Measurements from ENCODE around the gene COL8A1. TPM values are rescaled to one million over a fixed set of nuclear protein-coding genes. Genes with fewer than 3 reads are reported as not detected.
A peak's percentile ranks its signal among the peaks of the same experiment; 100 is the strongest.

Gene COL8A1
- polyA plus RNA-seq, 1 donor, result 6.6 TPM

DNA sequence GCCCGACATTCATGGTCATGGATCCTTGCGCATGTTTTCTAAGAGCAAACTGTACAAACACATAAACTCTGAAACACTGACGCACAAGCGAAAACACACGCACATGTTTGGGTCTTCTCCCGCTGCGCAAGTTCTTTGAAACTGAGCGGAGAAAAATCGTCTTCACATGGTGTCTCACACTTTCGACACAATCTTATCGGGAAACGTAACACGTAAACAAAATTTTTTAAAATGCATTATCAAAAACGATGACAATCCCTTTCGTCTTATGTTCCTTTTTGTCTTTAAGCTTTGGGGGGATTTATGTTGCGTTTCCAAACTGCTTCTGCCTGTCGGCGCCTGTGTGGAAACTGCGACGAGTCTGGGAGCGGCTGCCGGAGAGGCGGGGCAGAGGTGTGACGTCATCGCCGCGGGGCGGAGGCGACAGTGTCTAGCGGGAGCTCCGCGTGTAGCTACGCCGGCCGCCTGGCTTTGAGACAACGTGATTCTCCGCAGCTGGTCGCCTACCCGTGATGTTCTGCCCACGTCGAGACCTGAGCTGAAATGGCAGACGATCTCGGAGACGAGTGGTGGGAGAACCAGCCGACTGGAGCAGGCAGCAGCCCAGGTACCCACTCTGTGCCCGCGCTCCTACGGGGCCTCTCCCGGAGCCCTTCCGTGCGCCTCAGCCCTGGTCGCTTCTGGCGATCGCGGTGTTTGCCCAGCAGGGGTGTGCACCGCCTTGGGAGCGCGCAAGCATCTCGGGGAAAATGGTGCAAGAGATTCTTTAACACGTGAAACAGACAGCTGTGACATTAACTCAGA lies 179.2 kb downstream of the COL8A1 start, which contains the start of gene CMSS1:
CMSS1 (plus strand) TSS at position 426 of the 804 bp plus-strand sequence.
- no CpG with 5 or more reads among the region's 60 CpGs for WGBS (ENCODE audit: insufficient coverage, low lambda C conversion rate)
- H3K36me3 ChIP-seq (ENCODE audit: control insufficient read depth, insufficient read depth, low read length), result no peaks in the 10 kb centered on the region
- peak within 1 kb of the TSS; percentile 90 for H3K27ac ChIP-seq (ENCODE audit: low read length)
- H3K4me3 ChIP-seq (ENCODE audit: low read length), result peak within 1 kb of the TSS; percentile 79
- H3K27me3 ChIP-seq (ENCODE audit: control insufficient read depth, insufficient read depth, low read length), result no peaks in the 10 kb centered on the region
- H3K9me3 ChIP-seq (ENCODE audit: control insufficient read depth, low read depth, low read length), result no peaks in the 10 kb centered on the region
- peak; percentile 90 to 97 for DNase-seq
- H3K4me1 ChIP-seq (ENCODE audit: control insufficient read depth, insufficient read depth, low read length), result peaks cover 3% of the 10 kb centered on the region

GRCh38 chr3:99818818-99819217 lies 180.4 kb downstream of the COL8A1 start:
- no peaks in the 10 kb centered on the region for H3K9me3 ChIP-seq (ENCODE audit: control insufficient read depth, low read depth, low read length)
- H3K36me3 ChIP-seq (ENCODE audit: control insufficient read depth, insufficient read depth, low read length), result no peaks in the 10 kb centered on the region
- H3K4me3 ChIP-seq (ENCODE audit: low read length), result no peak overlapping the region
- peaks cover 3% of the 10 kb centered on the region for H3K4me1 ChIP-seq (ENCODE audit: control insufficient read depth, insufficient read depth, low read length)
- H3K27ac ChIP-seq (ENCODE audit: low read length), result no peak overlapping the region
- DNase-seq, result no peak
- no peaks in the 10 kb centered on the region for H3K27me3 ChIP-seq (ENCODE audit: control insufficient read depth, insufficient read depth, low read length)
- no CpG with 5 or more reads among the region's 2 CpGs for WGBS (ENCODE audit: insufficient coverage, low lambda C conversion rate)

DNA sequence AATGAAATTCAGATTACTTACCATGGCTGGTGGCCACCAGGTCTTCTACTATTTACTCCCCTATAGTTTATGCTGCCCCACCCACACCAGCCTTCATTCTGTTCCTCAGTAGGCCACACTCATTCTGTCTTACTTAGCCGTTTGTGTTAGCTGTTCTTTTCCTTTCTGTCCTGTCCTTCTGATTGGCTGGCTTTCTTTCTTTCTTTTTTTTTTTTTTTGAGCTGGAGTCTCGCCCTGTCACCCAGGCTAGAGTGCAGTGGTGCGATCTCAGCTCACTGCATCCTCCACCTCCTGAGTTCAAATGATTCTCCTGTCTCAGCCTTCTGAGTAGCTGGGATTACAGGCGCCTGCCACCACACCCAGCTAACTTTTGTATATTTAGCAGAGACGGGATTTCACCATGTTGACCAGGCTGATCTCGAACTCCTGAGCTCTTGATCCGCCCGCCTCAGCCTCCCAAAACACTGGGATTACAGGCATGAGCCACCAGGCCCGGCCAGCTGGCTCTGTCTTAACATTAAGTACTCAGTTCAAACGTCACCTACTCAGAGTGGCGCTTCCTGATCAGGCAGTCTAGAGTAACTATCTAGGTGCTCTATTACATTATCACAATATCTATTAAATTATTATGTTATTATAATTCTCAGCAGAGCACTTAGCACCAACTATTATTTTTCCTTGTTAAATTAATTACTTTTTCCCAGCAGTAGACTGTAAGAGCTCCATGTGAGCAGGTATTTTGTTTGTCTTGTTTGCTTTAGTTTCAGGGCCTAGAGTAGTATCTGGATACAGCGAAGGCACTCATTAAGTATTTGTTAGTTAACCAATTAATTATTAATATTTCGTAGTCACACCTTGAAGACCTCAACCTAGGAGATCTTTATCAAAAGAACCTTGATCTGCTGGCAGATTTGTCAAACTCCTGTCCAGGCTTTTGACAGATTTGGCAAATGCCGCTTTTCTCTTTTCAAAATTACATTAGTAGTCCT lies 185.6 kb downstream of the COL8A1 start:
- no peak for DNase-seq
- Histone ChIP-seq H3K9me3 (ENCODE audit: control insufficient read depth, low read depth, low read length) (no peaks in the 10 kb centered on the region), H3K4me3 (ENCODE audit: low read length) (no peak overlapping the region), H3K27me3 (ENCODE audit: control insufficient read depth, insufficient read depth, low read length) (no peaks in the 10 kb centered on the region), H3K27ac (ENCODE audit: low read length) (no peak overlapping the region), H3K4me1 (ENCODE audit: control insufficient read depth, insufficient read depth, low read length) (no peaks in the 10 kb centered on the region), H3K36me3 (ENCODE audit: control insufficient read depth, insufficient read depth, low read length) (no peaks in the 10 kb centered on the region)
- WGBS (ENCODE audit: insufficient coverage, low lambda C conversion rate), result 61% methylated on average over 2 of the region's 14 CpGs

DNA sequence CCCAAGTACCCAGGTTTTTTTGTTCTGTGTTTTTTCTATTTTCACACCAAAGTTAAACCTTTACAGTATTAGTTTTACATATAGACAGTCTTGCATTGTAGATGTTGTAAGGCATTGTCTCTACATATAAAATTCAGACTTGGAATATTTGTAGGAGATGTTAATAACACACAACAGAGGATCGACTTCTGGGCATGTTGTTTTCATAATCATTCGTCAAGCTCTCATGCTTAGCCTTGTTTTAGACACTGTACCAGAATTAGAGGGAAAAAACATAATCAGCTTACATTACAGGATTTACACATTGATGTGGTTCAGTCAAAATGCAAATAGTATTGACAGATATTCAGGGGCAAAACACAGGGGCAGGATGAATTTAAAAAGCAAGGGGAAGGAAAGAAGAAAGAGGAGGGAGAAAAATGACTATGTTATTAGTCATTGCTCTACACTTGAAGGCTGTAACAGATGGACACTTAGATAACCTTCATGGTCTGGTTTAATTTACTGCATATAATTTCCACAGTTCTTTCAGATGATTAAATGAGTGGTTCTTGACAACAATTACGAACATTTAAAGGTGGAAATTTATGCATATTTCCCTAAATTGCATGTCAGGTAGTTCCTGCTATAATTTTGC lies 186.7 kb downstream of the COL8A1 start:
- no peak overlapping the region for H3K4me3 ChIP-seq (ENCODE audit: low read length)
- DNase-seq, result no peak
- H3K4me1 ChIP-seq (ENCODE audit: control insufficient read depth, insufficient read depth, low read length), result no peaks in the 10 kb centered on the region
- no peaks in the 10 kb centered on the region for H3K27me3 ChIP-seq (ENCODE audit: control insufficient read depth, insufficient read depth, low read length)
- H3K9me3 ChIP-seq (ENCODE audit: control insufficient read depth, low read depth, low read length), result no peaks in the 10 kb centered on the region
- no peaks in the 10 kb centered on the region for H3K36me3 ChIP-seq (ENCODE audit: control insufficient read depth, insufficient read depth, low read length)
- no peak overlapping the region for H3K27ac ChIP-seq (ENCODE audit: low read length)
- no CpG with 5 or more reads among the region's 3 CpGs for WGBS (ENCODE audit: insufficient coverage, low lambda C conversion rate)

DNA sequence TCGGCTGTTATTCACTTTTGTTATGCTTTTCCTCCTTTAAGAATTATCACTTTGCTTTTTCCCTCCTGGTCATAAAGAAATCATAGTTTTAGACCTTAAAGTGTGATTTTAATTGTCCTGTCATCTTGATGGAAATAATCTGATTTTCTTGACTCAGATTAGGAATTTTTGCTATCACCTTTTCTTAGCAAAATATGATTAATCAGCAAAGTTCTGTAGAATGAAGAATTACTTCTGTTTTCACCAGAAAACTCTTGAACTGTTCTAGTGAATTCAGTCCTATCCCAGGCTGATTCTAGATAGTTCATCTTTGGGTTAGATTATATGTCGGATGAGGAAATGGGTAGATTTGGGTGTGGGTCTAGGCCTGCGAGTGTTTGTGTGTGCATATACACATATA lies 191.4 kb downstream of the COL8A1 start:
- Histone ChIP-seq H3K9me3 (ENCODE audit: control insufficient read depth, low read depth, low read length) (no peaks in the 10 kb centered on the region), H3K4me3 (ENCODE audit: low read length) (no peak overlapping the region), H3K36me3 (ENCODE audit: control insufficient read depth, insufficient read depth, low read length) (no peaks in the 10 kb centered on the region), H3K27me3 (ENCODE audit: control insufficient read depth, insufficient read depth, low read length) (no peaks in the 10 kb centered on the region), H3K27ac (ENCODE audit: low read length) (no peak overlapping the region), H3K4me1 (ENCODE audit: control insufficient read depth, insufficient read depth, low read length) (no peaks in the 10 kb centered on the region)
- no CpG with 5 or more reads among the region's 3 CpGs for WGBS (ENCODE audit: insufficient coverage, low lambda C conversion rate)
- no peak for DNase-seq

DNA sequence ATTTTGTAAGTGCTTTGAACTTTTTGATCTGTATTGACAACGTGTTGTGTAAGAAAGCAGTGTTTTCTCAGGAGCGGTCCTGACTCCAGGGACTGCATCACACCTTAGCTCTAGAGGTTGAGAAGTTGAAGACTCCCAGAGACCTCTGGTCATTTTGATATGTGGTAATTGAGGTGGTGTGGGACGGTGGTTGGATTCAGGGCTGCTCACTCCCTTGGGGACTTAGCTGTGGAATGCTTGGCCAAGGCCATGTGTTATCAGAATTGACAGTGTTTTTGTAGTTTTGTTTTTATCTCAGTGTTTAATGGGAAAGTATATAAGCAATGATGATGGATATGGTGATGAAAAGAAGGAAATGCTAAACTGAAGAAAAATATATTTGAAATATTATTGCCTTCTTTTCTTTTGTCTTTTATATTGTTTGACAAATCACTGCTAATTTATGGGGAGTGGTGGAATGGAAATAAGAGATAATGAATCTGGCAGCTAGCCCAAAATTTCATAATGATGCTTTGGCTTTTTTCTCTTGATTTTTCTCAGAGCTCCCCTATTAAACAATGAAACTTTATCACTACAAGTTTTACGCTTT lies 195.3 kb downstream of the COL8A1 start:
- H3K36me3 ChIP-seq (ENCODE audit: control insufficient read depth, insufficient read depth, low read length), result no peaks in the 10 kb centered on the region
- no peaks in the 10 kb centered on the region for H3K27me3 ChIP-seq (ENCODE audit: control insufficient read depth, insufficient read depth, low read length)
- DNase-seq, result no peak
- no peaks in the 10 kb centered on the region for H3K9me3 ChIP-seq (ENCODE audit: control insufficient read depth, low read depth, low read length)
- no CpG with 5 or more reads among the region's 4 CpGs for WGBS (ENCODE audit: insufficient coverage, low lambda C conversion rate)
- H3K27ac ChIP-seq (ENCODE audit: low read length), result no peak overlapping the region
- peaks cover 5% of the 10 kb centered on the region for H3K4me1 ChIP-seq (ENCODE audit: control insufficient read depth, insufficient read depth, low read length)
- H3K4me3 ChIP-seq (ENCODE audit: low read length), result no peak overlapping the region

DNA sequence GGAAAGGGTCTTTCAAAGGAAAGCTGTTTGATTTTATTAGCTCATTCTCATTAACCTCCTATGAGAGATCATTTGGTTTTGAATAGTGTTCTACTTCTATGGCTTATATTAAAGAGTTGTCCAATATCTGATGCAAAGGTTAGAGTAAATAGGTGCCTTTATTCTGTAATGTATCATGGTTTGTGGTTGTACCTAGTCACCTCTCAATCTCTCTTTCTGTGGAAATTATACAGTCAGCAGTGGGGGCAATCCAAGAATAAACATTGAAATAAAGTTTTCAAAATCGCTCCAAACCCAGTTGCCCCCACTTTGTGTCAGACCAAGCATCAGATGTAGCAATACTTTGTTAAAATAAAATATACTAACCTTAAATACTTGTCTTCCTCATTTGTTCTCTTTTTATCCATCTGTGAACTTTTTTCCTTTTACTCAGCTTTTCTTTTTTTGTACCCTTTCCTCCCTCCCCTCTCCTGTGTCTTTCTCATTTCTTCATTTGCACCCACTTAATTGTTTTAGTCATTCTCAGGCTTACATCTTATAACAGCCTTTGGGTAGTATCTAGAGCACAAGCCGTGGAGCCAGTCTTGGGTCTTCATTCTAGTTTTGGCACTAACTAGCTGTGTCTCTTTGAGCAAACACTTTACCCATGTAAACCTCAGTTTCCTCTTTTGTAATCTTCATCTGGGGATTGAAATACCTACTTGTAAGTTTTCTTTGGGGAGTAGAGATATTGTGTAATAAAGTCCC lies 196.0 kb downstream of the COL8A1 start:
- Histone ChIP-seq H3K4me1 (ENCODE audit: control insufficient read depth, insufficient read depth, low read length) (peaks cover 5% of the 10 kb centered on the region), H3K36me3 (ENCODE audit: control insufficient read depth, insufficient read depth, low read length) (no peaks in the 10 kb centered on the region), H3K27ac (ENCODE audit: low read length) (no peak overlapping the region), H3K9me3 (ENCODE audit: control insufficient read depth, low read depth, low read length) (no peaks in the 10 kb centered on the region), H3K4me3 (ENCODE audit: low read length) (no peak overlapping the region), H3K27me3 (ENCODE audit: control insufficient read depth, insufficient read depth, low read length) (no peaks in the 10 kb centered on the region)
- no peak for DNase-seq
- WGBS (ENCODE audit: insufficient coverage, low lambda C conversion rate), result 100% methylated on average over 1 of the region's 2 CpGs

DNA sequence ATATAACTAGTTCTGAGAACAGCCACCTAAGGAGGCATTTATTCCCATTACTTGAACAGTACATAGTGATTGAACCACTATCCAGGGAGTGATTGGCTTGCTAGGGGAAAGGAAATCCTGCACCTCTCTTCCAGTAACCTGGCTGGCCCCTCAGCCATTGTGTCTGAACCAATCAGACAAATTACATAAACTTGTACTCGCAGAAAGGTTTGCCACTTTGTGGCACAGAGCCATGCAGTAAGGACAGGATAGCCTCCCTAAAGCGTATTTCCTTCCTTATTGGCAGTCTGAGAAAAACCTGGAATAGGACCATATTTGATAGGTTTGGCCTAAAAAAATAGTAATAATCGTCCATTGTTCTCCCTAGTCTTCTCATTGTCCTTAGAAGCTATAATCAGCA lies 198.3 kb downstream of the COL8A1 start:
- 94% methylated on average over 3 of the region's 3 CpGs for WGBS (ENCODE audit: insufficient coverage, low lambda C conversion rate)
- H3K4me3 ChIP-seq (ENCODE audit: low read length), result no peak overlapping the region
- no peak for DNase-seq
- no peak overlapping the region for H3K27ac ChIP-seq (ENCODE audit: low read length)
- H3K27me3 ChIP-seq (ENCODE audit: control insufficient read depth, insufficient read depth, low read length), result no peaks in the 10 kb centered on the region
- peaks cover 5% of the 10 kb centered on the region for H3K4me1 ChIP-seq (ENCODE audit: control insufficient read depth, insufficient read depth, low read length)
- no peaks in the 10 kb centered on the region for H3K36me3 ChIP-seq (ENCODE audit: control insufficient read depth, insufficient read depth, low read length)
- H3K9me3 ChIP-seq (ENCODE audit: control insufficient read depth, low read depth, low read length), result no peaks in the 10 kb centered on the region

DNA sequence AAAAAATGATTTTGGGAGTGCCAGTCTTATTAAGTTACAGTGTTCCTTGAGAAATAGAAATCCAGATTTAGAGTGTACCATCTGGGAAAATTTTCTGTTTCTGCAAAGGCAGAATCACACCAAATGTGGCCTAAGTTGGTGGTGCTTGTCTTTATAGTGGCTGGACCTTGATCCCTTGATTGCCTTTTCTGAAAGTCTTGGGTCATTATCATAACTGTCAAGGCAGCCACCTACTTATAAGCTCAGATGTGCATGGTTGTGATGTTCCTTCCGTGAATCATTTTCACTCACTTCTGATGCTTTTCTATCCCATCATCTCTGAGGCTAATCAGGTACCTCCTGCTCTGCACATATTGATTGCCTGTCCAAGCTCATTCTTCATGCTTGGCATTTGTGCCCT lies 199.3 kb downstream of the COL8A1 start:
- no CpG with 5 or more reads among the region's 1 CpG for WGBS (ENCODE audit: insufficient coverage, low lambda C conversion rate)
- Histone ChIP-seq H3K4me3 (ENCODE audit: low read length) (no peak overlapping the region), H3K4me1 (ENCODE audit: control insufficient read depth, insufficient read depth, low read length) (peaks cover 5% of the 10 kb centered on the region), H3K27ac (ENCODE audit: low read length) (no peak overlapping the region), H3K36me3 (ENCODE audit: control insufficient read depth, insufficient read depth, low read length) (no peaks in the 10 kb centered on the region), H3K27me3 (ENCODE audit: control insufficient read depth, insufficient read depth, low read length) (no peaks in the 10 kb centered on the region), H3K9me3 (ENCODE audit: control insufficient read depth, low read depth, low read length) (no peaks in the 10 kb centered on the region)
- peak in 1 of 2 donors; percentile 41 for DNase-seq
